Kasumi-1 (cell line): ENCODE results near the gene AUTS2.

Experiments
- DNase-seq, 2 experiments: peaks; one replicate each; lab custom pipeline; 2025; lab: John Stamatoyannopoulos, UW

AUTS2 gene

GRCh38 chr7:70498232-70498992 is 900.1 kb downstream of the AUTS2 start:
- DNase-seq, result no peak

GRCh38 chr7:70500261-70500660 is 902.0 kb downstream of the AUTS2 start:
- no peak for DNase-seq

- DNase-seq, result no peak
Observed at GRCh38 chr7:70502117-70502863, 904.0 kb downstream of the AUTS2 start.

DNA sequence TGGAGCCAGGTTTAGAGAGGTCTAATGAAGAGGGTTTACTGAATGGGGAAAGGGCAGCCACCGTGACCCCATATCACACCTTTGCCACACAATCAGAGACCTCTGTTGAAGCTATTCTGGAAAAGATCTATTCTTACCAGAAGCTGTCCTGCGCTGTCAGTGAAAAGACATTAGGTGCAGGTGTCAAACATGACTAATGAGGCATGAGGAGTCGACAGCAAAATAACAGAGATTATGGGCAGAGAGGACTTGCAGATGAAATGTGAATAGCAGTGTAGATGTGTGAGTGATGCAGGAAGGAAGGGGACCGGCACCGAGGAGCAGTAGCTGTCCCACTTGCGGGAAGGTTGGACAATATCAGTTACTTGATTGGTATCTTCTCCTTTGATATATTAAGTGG is 906.0 kb downstream of the AUTS2 start:
- no peak for DNase-seq

GRCh38 chr7:70505468-70505867 is 907.2 kb downstream of the AUTS2 start:
- no peak for DNase-seq

DNA sequence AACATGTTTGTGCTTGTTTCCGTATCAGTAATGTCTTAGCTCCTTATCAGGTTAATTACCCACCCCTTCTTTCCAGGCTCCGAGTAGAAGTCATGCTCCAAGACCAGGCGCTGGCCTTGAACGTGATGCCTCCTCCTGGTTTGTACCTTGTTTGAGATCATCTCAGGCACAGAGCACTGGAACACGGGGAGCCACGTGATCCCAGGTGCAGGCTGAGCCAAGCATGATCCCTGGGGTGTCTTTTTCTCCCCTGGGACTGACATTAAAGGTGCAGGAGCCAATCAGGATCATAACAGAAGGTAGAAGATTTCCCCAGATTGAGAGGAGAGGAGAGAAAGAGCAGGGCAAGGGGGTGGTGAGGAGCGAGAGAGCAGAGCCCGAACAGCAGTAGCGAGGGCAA is 907.6 kb downstream of the AUTS2 start:
- no peak for DNase-seq

DNA sequence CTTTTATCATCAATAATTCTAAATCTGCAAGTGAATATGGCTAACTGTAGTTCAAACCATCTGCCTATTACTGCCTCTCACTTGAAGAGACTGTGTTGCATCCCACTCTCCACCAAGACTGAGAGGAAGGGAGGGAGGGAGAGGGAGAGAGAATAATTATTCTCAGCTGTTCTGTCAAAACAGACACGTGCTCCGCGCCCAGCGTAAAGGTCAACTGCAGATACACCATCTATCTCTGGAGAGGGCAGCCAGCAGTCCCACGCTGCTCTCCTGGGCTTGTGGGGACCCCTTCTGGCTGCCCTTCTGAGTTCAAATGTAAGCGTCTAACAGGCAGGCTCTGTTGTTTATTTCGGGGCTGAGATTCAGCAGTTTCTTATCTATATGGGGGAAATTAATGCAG is 908.2 kb downstream of the AUTS2 start:
- no peak for DNase-seq

DNA sequence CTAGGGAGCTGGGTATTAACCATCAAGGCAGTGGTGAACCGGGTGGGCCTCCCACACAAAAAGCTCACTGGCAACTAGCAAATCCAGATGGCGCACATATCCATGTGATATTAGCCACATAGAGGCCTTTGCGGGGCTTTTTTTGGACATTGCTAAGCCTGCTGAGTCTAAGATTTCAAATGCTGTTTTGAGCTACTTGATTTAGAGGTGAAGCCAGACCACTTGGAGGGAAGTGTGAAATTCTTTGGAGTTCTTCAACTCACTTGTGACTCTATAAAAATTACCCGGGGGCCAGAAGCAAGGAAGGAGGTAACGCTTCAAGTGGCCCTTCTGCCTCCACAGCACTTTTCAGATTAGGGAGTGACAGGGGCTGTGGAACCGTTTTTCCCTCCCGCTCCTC is 913.9 kb downstream of the AUTS2 start:
- no peak for DNase-seq

- DNase-seq, result no peak
Observed at GRCh38 chr7:70512761-70513160, 914.5 kb downstream of the AUTS2 start.

- no peak for DNase-seq
Observed at GRCh38 chr7:70520611-70521010, 922.3 kb downstream of the AUTS2 start.

- DNase-seq, result no peak
Observed at GRCh38 chr7:70523249-70523988, 925.1 kb downstream of the AUTS2 start.

- DNase-seq, result no peak
Observed at GRCh38 chr7:70523989-70524351, 925.7 kb downstream of the AUTS2 start.

GRCh38 chr7:70525991-70526390 is 927.7 kb downstream of the AUTS2 start:
- no peak for DNase-seq

DNA sequence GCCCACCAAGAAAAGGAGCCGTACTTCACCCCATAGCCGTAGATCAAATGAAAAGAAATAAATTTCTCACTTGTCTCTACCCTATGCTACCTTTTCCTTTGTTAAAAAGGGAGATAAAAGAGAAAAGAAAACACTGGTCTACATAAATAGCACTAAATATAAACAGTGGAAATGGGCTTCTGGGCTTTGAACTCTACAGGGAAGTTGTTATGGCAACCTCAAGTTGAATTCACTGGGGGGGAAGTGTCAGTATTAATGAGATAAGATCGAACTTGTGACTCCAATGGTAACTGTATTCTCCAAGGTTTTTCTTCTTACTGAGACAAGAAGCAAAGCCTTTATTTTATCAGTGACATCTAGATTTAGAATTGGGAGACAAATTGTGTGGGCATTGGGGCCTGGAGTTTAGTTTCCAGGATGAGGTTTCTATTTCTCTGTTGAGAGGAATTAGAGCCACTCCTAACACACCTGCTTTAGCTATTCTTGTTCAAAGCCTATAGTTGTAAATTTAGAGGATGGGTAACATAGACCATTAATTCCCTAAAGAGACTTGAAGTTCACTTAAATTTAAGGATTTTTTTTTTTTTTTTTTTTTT is 929.3 kb downstream of the AUTS2 start:
- DNase-seq, result no peak

DNA sequence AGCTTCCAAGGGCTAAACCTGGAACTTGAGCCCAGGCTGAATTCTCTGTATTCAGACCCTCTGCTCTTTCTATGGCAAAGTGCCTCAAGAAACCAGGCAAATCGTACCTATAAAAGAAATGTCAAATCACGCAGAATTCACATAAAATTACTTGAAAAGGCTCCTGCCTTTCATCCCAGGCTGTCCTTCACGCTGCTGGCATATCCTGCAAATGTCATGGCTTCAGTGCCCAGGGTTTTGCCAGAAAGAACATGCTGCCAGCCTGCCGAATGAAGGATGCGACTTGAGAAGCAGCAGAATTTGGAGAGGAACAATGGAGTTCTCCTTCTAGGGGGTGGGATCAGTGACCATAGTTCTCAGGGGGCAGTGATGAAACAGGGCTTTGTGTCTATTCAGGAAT is 931.2 kb downstream of the AUTS2 start:
- DNase-seq, result no peak

DNA sequence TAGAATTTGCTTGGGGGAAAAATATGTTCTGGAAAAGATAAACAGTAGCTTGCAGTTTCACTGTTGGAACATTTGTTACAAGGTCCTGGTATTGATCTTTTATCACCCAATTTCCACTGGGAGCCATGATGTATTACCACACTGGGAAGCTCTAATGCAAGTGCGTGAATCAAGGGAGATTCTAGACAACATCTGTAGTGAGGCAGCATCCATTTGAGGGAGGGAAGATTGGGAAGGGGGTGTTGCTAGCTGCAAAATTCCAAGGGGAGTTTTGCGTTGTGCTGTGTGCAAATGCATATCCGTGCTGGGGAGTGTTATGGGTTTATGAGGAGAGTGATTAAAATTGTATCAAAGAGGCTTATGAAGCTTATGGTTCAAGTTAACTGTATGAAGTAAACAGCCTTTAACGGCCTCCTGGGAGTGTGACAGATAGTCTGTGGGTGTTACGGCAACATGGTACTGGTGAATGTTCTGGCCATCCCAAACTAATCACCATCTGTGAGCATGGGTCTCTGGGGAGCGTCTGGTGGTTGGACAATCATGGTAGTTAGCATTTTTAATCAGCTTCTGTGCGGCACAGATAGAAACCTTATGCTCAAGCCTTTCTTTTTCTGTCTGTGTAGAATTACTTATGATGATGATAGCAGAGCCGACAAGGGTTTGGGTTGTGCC is 931.8 kb downstream of the AUTS2 start:
- DNase-seq, result no peak

DNA sequence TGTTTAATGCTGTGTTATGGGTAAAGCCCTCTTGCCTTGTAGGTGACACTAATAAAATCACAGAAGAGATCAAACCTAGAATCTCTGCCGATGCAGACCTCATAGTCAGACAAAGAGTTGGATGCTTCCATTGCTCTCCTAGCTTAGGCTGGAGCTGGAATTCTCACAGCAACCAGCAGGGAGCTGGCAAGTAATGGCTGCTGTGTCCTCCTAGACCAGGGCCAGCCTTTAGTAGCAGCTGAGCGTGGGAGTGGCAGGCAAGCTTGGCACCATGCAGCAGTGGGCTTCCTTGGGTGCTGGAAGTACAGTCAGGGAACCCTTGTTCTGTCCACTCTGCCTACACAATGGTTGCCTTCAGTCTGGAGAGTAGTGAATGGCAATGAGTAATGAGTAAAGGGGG is 935.3 kb downstream of the AUTS2 start:
- DNase-seq, result no peak

GRCh38 chr7:70539205-70539604 is 940.9 kb downstream of the AUTS2 start:
- DNase-seq, result no peak

- no peak for DNase-seq
Observed at GRCh38 chr7:70539617-70540016, 941.3 kb downstream of the AUTS2 start.

GRCh38 chr7:70540641-70541040 is 942.4 kb downstream of the AUTS2 start:
- no peak for DNase-seq

- DNase-seq, result no peak
Observed at GRCh38 chr7:70542750-70543376, 944.6 kb downstream of the AUTS2 start.

- DNase-seq, result no peak
Observed at GRCh38 chr7:70544016-70544415, 945.7 kb downstream of the AUTS2 start.
